GM18951 (cell line): ENCODE measurements around the gene SORL1.

Source experiments
- POLR2A ChIP-seq: IDR thresholded peaks from 4 replicates; pipeline ENCODE4 v1.6.1; 2011; ENCODE audit warnings: mild to moderate bottlenecking; ENCODE audit not compliant: insufficient read length, insufficient read depth; ENCODE audit errors: extremely low read depth
- in situ Hi-C: fragments of 300-500 bp; cut with MboI; formaldehyde crosslinking; loops from one replicate; pipeline ENCODE4 v1.12.0; 2022; ENCODE audit warnings: low sequenced_read_pairs, mixed read lengths, inconsistent platforms; ENCODE audit not compliant: unreplicated experiment

The SORL1 gene

DNA sequence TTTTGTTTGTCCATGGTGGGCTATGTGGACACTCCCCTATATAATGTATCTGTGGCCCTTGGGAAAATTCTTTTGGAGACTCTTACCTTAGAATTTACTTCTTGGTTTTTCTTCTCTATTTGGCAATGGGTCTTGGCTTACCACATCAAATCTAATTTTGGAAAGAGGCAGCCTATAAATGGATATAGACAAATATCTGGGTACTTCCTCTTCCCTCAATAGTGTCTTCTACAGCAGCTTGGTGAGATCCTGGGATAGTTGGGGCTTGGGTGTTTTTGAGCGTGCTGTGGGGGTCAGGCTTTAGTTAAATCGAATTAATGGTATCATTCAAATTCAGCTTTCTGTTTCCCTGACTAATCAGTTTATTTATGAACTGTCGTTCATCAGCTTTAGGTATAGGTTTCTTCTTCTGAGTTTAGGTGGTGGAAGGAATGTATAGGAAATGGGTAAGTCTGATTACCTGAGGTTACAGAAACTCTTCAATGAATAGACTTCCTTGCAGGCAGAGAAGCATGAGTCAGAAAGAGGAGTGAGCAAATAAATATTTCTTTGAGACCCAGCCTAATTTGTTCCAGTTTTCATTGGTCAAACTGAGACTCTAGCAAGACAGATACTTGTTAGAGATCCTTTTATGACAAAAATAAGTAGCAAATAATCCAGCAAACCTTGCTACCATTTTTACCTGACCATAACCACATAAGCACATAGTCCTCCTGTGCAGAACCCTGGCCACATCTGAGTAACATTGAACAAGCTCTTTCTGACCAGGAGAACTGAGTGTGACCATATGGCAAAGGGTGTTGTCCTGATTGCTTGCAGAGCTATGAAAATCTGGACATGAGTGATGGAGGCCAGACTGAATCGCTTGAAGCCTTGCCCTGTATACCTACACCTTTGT is 69.3 kb downstream of the SORL1 start:
- TF ChIP-seq POLR2A = no peak
- in situ Hi-C loops = no loop called here

DNA sequence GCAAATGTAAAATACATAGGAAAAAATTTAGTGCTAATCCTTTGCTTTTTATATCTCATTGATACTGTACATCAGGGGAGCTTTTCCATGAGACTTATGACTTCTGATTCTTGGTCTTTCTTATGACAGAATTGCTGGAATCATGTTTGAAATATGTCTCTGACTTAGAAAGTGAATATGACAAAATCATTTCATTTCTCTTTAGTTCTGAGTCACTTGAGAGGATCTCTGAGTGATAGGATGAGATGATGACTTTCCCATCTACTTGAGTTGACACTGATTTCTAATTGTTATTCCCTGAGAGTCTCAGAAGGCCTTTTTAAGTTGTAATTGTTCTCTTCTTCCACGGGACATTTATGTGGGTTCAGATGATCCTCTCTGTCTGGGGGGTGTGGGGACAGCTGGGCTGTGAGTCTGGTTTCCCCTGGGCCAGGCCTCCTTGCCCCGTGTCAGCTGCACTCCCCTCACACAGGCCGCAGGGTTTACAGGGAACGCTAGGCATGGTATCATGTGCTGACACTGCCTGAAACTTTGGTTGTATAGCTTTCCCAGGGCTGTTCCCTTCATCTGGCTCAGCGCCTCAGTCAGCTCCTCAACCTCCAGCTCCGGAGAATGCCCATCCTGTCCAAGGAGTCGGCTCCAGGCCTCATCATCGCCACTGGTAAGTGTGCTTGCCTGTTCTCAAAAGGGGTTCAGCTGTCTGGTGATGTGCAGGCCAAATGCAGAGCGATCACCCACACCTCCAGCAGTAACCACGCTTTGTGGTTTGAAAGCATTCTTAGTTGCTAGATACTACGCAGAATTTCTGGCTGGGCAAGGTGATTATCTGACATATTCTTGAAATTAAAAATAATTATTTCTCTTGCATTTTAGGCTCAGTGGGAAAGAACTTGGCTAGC is 70.2 kb downstream of the SORL1 start:
- in situ Hi-C loops = no loop called here
- no peak for TF ChIP-seq POLR2A

DNA sequence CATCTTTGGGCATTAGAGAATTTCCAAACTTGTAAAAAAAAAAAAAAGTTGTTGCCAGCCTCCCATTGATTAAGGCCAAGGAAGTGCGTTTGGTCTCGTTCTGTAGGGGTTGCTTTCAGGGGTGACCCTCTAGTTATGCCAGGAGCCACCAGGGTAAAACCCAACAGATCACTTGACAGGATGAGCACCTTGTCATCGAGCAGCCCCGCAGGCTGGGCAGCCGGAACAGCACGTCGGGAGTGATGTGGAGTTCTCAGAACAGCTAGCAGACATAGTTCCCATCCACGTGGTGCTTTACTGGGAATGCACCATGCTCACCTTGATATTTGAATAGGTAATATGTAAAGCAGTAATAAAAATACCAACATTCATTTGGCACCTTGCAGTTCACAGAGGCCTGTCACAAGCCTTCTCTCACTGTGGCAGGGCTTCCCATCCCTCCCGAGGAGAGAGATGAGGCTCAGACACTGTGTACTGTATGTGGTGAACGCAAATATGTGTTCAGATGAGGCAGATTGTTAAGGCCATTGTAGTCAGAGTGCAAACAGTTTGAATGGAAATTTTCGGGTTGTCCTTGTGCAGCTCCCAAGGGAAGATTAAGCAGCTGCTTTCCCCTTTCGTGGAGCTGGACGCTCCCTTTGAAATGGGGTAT is 71.6 kb downstream of the SORL1 start:
- in situ Hi-C loops = no loop called here
- no peak for TF ChIP-seq POLR2A

DNA sequence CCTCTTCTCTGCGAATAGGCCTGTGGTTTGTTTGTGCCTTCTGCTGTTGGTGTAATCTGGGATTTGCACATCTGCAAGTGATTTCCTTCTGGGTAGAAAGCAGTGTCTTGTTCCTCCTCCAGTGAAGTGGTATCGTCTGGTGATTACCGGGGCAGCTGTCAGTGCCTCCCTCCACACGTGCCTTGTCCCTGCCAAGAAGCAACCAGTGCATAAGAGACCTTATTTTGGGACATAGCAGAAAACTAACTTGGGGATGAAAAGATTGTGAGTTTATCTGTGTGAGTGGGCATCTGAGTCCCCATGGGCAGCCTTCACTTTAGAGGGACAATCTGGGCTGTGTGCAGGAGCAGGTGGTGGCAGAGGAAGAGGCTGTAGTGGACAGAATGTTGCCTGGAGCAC is 72.1 kb downstream of the SORL1 start:
- in situ Hi-C loops = no loop called here
- TF ChIP-seq POLR2A = no peak

DNA sequence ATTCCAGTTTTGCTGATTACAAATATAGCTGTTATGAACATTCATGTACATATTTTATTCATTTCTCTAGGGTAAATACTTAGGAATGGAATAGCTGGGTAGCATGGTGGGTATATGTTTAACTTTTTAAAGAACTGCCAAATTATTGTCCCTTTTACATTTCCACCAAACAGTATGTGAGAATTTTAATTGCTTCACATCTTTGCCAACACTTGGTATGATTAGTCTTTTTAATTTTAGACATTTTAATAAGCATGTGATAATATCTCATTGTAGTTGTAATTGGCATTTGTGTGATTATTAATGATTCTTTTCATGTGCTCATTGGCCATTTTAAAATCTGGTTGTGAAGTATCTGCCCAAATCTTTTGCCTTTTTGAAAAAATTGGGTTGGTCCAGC is 73.3 kb downstream of the SORL1 start:
- in situ Hi-C loops = no loop called here

DNA sequence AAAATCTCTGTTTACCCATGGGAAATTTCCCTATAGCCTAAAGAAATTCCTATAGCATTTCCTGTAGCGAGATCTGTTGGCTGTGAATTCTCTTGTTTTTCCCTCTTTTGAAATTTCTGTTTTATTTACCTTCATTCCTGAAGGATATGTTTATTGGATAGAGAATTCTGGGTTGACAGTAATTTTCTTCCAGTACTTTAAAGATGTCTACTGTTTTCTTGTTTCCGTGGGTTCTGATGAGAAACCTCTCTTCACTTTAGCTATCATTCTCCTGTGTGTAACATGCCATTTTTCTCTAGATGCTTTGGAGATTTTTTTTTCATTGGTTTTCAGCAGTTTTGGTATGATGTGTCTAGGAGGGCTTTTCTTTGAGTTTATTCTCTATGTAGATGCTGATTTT is 78.1 kb downstream of the SORL1 start:
- in situ Hi-C loops = loop anchor here (10.0 kb wide), 1 partner anchor 215 kb away; no protein-coding TSS in a partner anchor
- no peak for TF ChIP-seq POLR2A

More for the DNA sequence above, 73.3 kb downstream of the SORL1 start:
- TF ChIP-seq POLR2A = no peak

DNA sequence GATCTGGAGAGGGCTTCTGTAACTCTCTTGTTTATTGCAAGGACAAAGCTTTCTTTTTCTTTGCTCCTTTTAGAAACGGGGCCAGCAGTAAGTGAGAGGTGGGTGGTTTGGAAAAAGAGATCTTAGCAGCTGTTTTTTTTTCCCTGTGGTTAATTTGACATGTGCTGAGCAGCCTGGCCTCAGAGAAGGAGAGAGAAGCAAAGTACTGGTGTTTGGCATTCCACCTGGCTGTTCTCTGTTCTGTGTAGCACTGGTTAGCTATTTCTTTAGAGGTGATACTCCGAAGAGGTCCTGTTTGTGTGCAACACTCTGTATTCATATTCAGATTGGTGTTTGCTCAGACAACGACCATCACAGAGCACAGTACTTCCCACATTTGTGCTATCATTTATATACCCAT is 81.5 kb downstream of the SORL1 start:
- in situ Hi-C loops = loop anchor here (10.0 kb wide), 1 partner anchor 219 kb away; no protein-coding TSS in a partner anchor
- TF ChIP-seq POLR2A = no peak

DNA sequence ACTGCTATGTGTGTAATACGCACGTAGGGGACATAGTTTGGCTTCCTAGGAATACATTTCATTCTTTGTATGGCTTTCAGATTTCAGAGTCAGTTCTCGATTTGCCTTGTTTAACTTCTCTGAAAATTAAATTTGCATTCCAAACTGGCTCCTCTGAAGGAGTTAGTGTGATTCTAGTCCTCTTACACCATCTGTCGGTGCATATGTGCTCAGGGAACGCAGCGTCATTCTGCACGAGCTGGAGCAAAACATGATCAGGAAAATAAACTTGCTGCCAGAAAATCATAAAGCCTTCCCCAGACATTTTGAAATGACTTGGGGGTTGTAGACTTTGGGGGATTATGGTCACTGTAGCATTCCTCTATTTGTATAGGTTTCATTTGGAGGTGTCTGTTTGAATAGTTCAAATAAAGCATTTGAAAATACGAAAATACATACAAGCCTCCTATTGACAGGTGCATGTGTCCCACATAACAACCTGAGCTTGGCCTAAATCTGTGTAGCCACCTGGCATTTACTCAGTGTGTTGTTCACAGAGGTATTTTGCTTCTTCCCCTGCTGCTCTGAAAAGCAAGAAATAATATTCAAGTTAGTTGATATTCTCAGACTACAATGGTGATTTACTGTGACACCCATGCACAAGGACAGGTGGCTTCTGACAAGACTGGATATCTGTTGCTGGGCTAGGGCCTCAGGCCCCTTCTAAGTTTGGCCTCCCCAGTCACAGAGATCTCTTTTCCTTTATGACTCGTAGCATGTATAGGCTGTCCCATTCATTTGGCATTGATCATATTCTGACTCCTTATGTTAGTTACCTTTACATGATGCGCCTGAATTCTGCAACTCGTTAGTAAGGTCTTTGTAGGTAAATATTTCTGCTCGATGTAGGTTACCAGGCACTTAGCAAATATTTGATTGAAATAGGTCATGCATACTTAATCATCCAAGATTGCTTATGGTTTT is 82.3 kb downstream of the SORL1 start:
- in situ Hi-C loops = loop anchor here (10.0 kb wide), 1 partner anchor 220 kb away; no protein-coding TSS in a partner anchor

DNA sequence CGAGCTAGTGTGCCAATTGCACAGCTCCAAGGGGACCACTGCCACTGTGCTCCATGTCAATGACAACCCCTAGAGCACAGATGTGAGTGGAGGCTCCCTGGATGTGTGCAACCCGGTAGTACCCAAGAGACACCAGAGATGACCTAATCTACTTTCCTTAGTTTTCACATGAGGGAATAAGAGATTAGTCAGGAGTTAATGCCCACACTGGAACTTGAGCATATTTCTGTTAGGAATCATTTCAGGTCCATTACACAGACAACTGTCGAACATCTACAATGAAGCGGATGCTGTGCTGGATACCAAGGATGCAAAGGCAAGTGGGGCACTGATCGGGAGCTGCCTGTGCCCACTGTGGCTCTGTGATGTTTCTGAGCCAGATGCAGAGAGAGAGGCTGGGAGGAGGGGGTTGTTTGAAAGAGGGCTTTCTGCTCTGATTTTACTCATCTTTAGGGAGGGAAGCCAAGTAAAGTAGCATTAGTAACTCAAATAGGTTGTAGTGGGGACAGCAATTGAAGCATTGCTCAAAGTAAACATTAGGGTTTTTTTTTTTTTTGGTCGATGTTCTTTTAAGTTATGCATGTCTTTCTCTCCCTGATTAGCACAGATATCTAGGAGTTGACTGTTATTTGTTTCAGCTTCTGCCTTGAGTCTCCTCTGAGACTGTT is 83.1 kb downstream of the SORL1 start:
- in situ Hi-C loops = loop anchor here (10.0 kb wide), 1 partner anchor 220 kb away; no protein-coding TSS in a partner anchor
- TF ChIP-seq POLR2A = no peak

More for the DNA sequence above, 82.3 kb downstream of the SORL1 start:
- TF ChIP-seq POLR2A = no peak

DNA sequence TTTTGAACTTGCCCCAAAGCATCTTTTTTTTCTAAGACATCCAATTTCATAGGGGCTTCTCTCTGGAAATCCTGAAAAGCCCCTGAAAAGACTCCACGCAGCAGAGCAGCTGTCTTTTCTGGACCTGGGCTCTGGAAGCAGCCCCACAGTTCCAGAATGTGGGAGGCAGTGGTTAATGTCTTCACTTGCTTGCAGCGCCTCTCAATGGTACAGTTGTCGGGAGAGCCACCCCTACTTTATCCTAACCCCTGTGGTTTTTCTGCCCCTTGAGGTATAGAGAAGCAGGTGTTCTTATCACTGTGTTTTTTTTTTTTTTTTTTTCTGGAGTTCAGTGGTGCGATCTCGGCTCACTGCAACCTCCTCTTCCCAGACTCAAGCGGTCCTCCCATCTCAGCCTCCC is 84.0 kb downstream of the SORL1 start:
- no peak for TF ChIP-seq POLR2A
- in situ Hi-C loops = loop anchor here (10.0 kb wide), 1 partner anchor 221 kb away; no protein-coding TSS in a partner anchor

DNA sequence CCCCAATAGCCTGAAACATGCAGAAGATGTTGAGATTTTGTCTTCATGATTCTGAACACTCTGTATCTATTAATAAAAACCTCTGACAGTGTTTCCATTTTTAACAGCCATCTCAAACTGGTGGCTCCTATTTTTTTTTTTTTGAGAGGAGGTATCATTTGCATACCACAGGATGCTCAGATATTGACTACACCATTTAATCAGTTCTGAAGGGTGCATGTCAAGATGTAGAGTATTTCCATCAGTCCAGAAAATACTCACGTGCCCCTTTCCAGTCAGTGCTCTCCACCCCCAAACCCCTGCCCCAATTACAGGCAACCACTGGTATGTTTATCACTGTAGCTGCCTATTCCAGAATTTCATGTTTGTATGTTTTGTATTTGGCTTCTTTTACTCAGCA is 85.9 kb downstream of the SORL1 start:
- in situ Hi-C loops = loop anchor here (10.0 kb wide), 1 partner anchor 223 kb away; no protein-coding TSS in a partner anchor
- no peak for TF ChIP-seq POLR2A
